Measurements from ENCODE around the gene APOM.
A peak's percentile ranks its signal among the peaks of the same experiment; 100 is the strongest.

APOM gene

DNA sequence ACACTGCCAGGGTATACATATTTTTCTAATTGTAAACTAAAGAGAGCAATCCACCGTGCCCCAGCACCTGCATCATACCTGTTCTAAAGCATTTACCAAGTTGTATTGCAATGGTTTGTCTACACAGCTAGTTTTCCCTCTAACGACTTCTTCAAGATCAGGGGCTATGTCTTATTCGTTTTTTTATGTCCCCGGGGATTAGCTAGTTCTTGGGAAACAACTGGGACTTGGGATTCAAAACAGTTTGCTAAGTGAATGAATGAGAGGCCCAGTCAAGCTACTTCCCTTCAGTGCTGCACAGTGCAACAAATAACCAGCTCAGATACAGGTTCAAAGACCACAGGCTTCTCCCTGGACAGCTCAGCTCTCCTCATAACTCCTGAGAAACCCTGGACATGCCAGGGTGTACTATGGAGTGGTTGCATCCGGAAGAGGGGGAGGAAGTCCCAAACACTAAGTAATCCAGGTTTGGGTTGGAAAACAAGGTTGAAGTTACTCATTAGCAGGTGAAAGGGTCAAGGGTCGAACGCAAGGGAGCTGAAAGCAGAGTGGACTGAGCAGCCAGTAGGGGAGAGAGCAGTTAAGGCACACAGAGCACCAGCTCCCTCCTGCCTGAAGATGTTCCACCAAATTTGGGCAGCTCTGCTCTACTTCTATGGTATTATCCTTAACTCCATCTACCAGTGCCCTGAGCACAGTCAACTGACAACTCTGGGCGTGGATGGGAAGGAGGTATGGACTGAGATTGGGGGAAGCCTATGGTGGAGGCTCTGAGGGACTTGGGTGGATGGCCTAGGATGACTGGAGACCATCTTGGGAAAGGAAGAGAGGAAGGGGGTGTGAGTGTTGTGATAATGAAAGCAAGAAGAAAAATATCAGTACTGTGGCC is at the start of gene APOM:
Gene APOM (plus strand): TSS at position 546 of the 889 bp plus-strand sequence. CDS start 73 bp downstream, at position 619.
- DNase-seq (ENCODE audit: low read depth) = no peak

DNA sequence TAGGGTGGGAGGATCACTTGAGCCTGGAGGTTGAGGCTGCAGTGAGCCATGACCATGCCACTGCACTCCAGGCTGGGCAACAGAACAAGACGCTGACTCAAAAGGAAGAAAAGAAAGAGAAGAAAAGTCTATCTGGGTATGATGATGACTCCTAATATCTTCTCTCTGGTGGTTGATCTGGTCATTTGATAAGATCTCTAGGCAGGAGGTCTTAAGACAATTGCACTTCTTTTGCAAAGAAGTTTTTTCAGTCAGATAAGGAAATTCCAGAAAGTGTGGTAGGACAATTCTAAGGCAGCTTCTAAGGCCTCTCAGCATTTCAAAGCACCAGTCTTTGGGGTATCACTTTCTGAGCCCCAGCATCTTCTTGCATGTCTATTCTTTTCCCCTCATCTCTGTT is 48.4 kb upstream of the APOM start:
- DNase-seq (ENCODE audit: low read depth) = no peak

DNA sequence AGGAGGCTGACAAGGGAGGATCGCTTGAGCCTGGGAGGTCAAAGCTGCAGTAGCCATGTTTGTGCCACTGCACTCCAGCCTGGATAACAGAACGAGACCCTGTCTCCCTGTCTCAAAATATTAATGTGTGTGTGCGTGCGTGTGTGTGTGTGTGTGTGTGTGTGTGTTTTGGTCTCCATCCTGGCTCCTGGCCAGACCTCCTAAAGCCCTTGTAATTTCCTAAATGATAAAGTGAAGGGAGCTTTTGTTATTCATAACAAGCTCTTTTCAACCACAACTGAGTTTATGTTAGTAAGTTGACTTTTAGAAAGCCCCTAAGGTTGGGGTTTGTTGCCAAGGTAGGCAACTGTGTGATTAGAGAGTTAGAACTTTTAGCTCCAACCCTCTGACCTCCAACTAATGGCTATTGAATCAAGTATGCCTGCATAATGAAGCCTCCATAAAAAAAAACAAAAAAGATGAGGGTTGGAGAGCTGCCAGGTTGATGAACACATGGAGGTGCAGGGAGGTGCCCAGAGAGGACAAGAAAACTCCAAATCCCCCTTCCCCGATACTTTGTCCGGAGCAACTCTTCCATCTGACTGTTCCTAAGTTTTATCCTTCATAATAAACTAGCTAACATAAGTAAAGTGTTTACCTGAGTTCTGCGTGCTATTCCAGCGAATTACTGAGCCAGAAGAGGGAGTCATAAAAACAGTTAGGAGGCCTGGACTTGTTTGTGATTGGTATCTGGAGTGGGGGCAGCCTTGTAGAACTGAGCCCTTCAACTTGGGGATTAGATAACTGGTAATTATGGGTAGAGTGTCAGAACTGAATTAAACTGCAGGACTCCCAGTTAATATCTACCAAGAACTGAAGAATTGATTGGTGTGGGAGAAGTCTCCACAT is 45.9 kb upstream of the APOM start:
- no peak for DNase-seq (ENCODE audit: low read depth)

DNA sequence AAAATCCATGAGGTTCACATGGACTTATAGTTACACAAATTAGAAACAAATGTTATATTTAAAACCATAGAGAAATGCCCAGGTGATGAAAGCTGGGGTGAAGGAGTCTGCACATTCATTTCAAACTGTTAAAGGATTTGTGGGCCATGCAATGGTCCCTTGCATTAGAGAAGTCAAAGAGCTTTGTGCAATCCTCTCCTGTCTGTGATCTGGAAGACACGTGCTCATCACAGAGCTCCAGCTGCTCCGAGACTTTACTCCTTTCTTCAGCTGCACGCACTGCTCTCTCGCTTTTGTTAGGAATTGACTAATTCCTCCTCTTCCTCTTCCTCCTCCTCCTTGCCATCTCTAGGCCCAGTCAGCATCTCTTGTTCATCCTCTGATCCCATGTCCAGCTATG is 44.7 kb upstream of the APOM start:
- no peak for DNase-seq (ENCODE audit: low read depth)

DNA sequence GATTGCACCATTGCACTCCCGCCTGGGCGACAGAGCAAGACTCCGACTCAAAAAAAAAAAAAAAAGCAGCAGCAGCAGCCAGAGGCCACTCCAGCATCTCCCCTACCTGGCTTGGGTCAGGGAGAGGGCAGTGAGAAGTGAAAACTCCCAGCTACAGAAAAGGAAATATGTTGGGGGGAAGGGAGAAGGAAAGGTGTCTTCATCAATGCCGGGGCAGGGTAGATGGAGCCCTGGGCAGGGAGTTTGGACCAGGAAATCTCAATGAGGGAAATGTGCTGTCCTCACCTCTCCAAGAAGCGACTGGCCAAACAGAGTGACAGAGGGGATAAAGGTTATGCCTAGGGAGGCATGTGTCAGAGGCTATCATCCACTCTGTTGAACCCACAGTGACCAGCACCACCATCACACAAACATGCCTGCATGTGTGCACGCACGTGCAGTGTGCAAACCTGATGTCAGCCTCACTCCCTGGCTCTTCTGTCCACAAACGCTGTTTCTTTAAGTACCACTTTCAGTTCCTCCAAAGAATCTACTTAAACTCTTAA is 41.5 kb upstream of the APOM start:
- no peak for DNase-seq (ENCODE audit: low read depth)

DNA sequence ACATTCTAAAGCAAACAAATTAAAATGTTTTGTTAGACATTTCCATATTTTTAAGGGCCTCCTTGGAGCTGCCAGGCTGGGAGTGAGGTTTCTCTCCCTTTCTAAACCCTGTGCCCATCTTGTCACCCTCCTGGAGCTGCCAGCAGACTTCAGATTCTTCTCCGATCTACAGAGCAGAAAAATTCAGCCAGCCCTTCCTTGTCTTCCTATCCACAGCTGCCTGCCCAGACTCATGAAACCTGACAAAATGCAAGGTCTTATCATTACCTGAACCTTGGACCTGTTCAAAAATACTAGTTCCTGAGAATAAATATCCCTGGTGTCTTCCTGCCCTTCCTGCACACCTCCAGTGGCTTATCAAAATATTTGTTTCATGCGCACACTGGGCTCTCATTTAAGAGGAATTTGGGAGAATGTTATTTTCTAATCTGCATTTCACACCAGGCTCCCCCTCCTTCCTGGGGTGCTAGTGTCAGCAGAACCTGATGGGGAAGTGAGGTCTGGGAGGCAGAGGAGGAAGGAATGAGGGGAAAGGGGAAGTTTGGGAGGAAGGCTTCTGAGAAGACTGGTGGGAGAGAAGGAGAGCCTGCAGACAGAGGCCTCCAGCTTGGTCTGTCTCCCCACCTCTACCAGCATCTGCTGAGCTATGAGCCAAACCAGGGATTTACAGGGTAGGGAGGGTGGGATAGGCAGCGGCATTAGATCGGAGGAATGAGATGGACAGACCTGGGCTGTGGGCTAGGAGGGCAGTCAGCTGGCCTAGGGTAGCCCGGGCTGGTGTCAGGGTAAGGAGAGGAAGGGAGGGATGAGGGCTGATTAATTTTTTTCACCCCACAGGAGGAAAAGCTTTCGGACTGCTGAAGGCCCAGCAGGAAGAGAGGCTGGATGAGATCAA is 40.8 kb upstream of the APOM start, which contains the start of gene AIF1:
Gene AIF1 (plus strand): TSS at position 551 of the 895 bp plus-strand sequence. CDS start 96 bp downstream, at position 647.
- DNase-seq (ENCODE audit: low read depth) = no peak

DNA sequence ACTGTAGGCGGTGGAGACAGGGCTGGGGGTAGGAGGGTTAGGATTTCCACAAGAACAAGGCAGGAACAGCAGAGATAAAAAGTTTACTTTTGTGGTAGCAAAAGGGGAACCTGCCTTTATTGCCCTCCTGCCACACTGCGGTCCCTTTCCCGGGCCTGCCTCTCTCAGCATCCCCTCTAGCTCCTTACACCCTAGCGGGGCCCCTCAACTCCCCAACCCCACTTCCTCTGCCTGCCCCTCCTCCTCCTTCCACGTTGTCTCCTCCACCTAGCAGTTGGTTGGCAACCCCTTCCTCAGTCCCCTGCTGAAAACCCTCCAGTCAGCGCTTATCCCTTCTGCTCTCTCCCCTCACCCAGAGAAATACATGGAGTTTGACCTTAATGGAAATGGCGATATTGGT is 39.9 kb upstream of the APOM start:
- DNase-seq (ENCODE audit: low read depth) = no peak

DNA sequence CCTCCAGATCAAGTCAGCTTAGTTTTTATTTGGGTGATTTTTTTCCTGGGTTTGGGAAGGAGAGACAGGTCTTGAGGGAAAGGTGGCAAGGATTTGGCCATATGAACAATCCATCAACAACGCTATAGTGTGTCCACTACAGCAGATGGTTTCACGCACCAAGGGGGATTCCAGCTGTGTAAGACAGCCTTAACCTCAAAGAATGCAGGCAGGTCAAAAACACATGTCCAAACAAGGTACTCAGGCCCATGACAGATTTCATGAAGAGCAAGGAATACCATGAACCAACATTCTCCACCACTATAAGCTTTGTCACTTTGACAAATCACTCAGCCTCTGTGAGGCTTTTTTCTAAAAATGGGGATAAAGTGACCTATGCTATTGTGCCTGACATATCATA is 38.7 kb upstream of the APOM start:
- no peak for DNase-seq (ENCODE audit: low read depth)

DNA sequence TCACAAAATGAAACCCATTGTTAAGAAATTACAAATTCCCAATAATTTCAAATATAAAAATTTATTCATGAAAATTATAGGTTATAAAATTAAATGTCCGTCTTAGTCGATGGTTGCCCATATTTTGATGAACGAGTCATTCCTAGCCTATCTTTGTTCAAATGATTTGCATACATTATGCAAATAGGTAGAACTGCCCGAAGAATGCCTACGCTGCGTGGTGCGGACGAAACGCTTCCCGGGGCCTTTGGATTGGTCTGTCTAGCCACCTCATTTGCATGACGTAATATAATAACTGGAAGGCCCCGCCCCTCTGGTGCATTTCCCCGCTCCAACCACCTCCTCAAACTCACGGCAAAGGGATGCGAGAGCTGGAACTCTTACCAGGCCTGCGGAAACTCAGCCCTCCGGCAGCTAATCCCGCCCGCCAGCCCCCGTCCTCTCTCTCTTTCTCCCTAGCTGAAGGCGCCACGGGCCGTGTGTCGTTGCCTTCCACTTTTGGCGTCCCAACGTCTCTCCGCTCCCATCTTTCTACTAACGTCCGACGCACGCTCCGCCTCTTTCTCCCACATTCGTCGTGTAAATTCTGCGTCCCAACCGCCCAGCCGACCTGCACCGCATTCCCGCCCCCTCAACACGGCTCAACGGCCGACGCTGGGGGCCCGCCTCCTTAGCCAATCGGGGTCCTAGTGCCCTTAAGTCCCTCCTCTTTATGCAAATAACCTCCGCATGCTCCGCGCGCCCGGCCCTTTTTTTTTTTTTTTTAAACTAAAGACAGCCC is 35.7 kb upstream of the APOM start:
- DNase-seq (ENCODE audit: low read depth) = peak; percentile 96

DNA sequence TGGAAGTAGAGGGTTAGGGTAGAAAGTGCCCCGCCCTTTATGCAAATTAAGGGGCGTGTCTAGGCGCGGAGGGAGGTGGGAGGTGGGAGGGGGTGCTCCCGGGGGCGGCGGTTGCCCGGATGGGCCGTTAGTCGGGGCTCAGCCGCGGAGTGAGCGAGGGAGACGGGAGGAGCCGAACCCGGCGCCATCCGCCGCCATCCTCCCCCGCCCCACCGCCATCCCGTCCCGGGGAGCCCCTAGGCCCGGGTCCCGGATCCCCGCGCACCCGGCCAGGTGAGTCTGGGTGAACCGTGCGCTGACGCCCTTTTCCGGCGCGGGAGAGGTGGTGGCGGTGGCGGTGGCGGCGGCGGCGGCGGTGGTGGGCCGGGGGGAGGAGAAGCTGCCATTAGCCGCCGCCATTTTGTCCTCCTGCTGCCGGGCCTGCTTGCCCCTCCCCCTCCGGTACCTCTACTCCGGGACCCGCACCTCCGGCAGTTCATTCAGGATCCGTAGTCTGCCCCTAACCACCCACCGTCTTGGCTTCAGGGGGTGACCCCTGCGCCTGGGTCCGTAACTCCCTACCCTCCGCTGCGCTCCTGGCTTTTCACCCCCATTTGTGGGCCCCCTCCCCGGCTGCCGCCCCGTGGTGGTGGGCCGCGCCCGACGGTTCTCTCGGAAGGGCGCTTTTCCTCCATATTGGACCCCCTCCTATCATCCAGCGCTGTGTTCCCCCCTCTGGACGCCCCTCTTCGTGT is 34.9 kb upstream of the APOM start, which contains the start of gene PRRC2A:
Gene PRRC2A (plus strand): TSS at position 130 of the 734 bp plus-strand sequence. CDS start 2,075 bp downstream, outside the sequence.
- DNase-seq (ENCODE audit: low read depth) = no peak

DNA sequence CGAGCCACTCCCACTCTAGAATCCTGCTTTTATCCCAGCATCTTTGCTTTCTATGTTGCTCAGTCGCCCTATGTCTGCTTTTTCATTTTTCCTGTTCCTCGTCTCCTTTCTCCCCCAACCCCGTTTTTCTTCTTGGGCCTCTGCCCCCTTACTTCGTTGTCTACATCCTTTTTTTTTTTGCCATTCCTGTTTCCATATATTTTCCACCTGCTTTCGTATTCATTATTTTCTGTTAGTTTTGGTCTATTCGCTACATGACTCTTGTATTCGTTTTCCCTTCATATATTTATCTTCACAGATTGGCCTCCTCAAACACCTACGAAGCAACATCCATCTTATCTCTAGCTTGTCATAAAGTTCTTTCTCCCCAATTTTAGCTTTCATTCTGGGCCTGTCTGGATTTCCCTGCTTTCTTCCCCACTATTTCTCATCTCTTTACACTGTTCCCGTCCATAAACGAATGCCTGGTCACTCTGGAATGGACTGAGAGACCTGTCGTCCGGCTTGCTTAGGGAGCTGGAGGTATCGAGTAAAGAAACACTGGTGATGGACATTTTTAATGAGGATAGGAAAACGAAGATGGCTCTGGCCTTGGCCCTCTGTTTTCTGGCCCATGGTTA is 34.3 kb upstream of the APOM start:
- DNase-seq (ENCODE audit: low read depth) = no peak

DNA sequence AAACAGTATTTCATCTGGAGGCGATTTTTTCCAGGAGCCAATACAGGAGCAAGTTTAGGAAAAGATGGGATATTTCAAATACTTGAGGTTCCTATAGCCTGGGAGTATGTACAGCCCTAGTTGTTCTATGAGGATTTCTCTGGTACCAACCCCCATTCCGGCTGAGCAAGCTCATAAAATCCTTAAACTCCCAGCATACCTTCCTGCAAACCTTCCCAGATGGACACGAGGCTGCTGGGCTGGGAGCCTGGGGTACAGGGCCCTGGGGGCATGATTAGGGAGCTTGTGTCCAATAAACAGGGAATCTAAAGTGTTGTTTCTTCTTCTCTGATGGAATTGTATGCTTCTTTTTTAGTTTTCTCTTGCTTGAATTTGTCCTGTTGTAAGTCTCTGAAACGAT is 33.7 kb upstream of the APOM start:
- no peak for DNase-seq (ENCODE audit: low read depth)

DNA sequence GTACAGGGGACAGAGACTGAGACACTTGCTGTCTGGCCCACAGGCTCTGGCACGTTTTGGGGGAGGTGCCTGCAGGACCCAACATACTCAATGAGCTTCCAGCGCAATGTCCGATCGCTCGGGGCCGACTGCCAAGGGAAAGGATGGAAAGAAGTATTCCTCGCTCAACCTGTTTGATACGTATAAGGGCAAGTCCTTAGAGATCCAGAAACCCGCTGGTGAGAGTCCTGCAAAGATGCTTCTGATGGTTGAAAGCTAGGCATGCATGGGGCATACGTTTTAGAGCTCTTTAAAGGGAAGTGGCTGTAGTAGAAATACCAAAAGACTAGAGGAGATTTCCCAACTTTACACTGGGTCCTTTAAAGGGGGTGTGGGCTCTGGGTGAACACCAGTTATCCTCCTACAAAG is 33.0 kb upstream of the APOM start:
- DNase-seq (ENCODE audit: low read depth) = no peak

DNA sequence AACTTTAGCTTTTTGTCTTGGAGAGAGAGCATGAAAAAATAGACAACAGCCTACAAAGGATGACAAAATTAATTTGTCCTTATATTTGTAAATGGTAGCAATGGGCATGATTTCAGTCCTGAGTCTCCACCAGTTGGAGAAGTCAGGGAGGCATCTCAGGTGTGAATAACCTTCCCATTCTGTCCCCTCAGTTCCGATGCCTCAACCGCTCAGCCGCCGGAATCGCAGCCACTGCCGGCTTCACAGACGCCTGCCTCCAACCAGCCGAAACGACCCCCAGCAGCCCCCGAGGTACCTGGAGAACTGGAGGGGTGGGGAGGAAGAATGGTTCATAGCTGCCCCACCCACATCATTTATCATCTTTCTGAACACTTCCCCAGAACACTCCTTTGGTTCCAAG is 31.6 kb upstream of the APOM start:
- no peak for DNase-seq (ENCODE audit: low read depth)

DNA sequence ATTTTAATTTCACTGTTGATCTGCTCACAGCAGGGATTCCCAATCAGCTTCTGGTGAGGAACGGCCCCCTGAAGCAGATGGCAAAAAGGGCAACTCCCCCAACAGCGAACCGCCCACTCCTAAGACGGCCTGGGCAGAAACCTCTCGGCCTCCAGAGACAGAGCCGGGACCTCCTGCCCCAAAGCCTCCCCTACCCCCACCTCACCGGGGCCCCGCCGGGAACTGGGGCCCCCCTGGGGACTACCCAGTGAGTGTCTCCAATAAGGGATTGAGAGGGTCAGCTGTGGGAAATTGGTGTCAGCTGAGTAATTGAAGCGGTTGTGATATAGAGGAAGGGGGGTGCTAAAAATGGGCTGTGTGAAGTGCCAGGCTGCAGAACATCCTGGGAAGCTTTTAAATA is 28.7 kb upstream of the APOM start:
- DNase-seq (ENCODE audit: low read depth) = no peak

DNA sequence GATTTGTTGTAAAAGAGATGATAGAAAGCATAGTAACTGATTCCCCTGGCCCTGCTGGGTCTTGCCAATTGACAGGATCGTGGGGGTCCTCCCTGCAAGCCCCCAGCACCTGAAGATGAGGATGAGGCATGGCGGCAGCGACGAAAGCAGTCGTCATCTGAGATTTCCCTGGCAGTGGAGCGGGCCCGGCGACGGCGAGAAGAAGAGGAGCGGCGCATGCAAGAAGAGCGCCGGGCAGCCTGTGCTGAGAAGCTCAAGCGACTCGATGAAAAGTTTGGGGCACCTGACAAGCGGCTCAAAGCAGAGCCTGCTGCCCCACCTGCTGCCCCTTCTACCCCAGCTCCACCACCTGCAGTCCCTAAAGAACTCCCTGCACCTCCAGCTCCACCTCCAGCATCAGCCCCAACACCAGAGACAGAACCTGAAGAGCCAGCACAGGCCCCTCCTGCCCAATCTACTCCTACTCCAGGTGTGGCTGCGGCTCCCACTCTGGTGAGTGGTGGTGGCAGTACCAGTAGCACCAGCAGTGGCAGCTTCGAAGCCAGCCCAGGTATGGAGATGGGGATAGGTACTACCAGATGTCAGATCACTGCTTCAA is 27.9 kb upstream of the APOM start:
- no peak for DNase-seq (ENCODE audit: low read depth)

DNA sequence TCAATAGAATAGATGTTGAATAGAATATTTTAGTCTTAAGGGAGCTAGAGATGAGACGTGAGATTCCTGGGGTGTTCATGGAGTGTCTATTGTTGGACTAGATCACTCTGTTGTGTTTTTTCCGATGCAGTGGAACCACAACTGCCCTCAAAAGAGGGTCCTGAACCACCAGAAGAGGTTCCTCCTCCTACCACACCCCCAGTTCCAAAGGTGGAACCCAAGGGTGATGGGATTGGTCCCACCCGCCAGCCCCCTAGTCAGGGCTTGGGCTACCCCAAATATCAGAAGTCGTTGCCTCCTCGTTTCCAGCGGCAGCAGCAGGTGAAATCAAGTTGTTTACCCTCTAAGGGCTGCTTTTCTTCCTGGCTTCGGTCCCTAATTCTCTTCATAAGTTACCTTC is 26.7 kb upstream of the APOM start:
- no peak for DNase-seq (ENCODE audit: low read depth)

DNA sequence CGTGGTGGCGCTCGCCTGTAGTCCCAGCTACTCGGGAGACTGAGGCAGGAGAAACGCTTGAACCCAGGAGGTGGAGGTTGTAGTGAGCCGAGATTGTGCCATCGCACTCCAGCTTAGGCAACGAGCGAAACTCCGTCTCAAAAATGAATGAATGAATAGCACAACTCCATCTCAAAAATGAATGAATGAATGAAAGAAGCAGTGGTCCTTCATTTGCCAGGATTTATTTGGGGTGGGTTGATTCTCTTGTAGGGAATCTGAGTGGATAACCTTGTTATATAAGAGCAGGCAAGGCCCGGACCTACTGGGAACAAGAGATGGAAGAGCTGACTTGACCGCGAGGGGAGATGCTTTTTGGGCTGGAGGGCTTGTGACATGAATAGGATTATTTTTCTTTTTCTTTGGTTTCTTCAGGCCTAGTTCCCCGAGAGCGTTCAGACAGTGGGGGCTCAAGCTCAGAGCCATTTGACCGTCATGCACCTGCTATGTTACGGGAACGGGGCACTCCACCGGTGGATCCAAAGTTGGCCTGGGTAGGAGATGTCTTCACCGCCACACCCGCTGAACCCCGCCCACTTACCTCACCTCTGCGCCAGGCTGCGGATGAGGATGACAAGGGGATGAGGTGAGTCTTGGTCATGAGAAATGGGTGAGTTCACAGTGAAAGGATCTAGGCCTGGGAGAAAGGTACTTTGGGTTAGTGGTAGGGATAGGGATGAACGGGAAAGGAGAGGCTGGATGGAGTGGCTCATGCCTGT is 25.3 kb upstream of the APOM start:
- DNase-seq (ENCODE audit: low read depth) = no peak
